Epithelial cell of proximal tubule (primary cell): Measurements from ENCODE around the gene FSTL4. TPM values are rescaled to one million over a fixed set of nuclear protein-coding genes. Genes with fewer than 3 reads are reported as not detected.

Experiments used
- DNase-seq: peaks from one replicate; pipeline ENCODE4 v3.0.0-alpha.2; 2011; ENCODE audit warnings: low read depth
- H3K4me3 ChIP-seq: 2 replicates; pipeline ENCODE4 v1.5.1; 2011; ENCODE audit warnings: low read depth, mild to moderate bottlenecking, low read length
- CTCF ChIP-seq: conservative IDR thresholded peaks from 2 replicates; pipeline ENCODE4 v1.5.1; 2012; ENCODE audit warnings: low read depth, mild to moderate bottlenecking, low read length
- total RNA-seq: library from RNA; depleted of rRNA; stranded (reverse); fragments of >200 nt; gene quantifications from 2 replicates; pipeline ENCODE4 v1.2.3, GENCODE V29; 2015

Gene FSTL4
- total RNA-seq, 1 donor from 2014 or later = not detected

- no peak for DNase-seq
- no peak for TF ChIP-seq CTCF
- no peak overlapping the region for H3K4me3 ChIP-seq
Measured at GRCh38 chr5:133458435-133458834, 153.9 kb downstream of the FSTL4 start.

GRCh38 chr5:133457439-133458355 is 154.6 kb downstream of the FSTL4 start:
- no peak for TF ChIP-seq CTCF
- DNase-seq = no peak
- no peak overlapping the region for H3K4me3 ChIP-seq

DNA sequence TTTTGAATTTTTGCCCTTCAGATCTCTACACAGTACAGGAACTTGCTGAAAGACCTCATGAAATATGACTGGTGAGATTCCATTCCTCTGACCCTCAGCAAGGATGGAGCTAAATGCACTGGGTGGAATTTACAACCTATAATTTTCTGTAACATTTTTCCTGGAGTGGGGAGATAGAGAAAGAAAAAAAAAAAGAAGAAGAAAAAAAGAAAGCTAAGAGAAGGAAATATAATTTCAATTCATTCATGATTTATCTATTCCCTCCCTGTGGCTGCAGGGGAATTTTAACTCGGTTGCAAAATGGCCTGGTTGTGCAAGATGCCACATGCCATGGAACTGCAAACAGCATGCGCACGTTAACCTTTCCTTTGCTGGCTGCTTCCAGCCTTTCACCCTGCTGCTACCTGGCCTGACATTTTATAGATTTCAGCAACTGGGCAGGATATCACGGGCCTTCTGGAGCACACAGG is 155.4 kb downstream of the FSTL4 start:
- H3K4me3 ChIP-seq = no peak overlapping the region
- no peak for DNase-seq
- no peak for TF ChIP-seq CTCF

DNA sequence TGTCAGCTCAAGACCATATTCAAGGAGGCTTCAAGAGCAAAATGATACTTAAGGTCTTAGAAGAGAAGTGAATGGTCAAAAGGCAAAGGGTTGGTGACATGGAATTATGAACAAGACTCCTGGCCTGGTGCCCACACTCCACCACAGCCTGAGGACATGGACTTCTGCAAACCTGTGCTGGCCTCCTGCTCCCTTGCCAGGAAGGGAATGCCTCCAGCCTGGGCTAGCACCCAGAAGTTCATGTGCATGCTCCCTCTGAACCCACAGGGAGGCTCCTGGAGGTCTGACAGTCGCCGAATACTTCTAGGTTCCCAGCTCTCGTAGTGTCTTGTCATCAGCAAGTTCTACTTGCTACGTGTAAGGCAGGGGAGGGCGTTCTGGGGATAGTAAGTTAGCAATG is 156.7 kb downstream of the FSTL4 start:
- no peak for DNase-seq
- H3K4me3 ChIP-seq = no peak overlapping the region
- no peak for TF ChIP-seq CTCF

GRCh38 chr5:133454442-133454841 is 157.9 kb downstream of the FSTL4 start:
- no peak for DNase-seq
- no peak for TF ChIP-seq CTCF
- H3K4me3 ChIP-seq = no peak overlapping the region

DNA sequence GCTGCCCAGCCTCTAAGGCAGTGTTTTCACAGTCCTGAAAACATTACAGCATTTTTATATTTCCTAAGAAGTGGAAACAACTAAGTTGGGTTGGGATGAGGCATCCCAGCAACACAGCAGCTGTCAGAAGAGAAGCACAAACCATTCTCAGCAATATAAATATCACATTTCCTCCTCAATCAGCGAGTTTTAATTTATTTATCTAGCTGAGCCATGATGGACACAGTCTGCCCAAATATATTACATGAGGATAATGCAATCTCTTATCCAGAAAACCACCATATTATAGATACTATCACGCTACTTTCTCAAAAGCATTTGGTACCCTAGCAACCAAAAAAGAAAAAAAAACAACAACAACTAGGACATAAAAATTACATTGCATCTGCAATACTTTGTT is 158.5 kb downstream of the FSTL4 start:
- TF ChIP-seq CTCF = no peak
- DNase-seq = no peak
- no peak overlapping the region for H3K4me3 ChIP-seq
